Keratinocyte (primary cell): ENCODE results near the gene ACAP2.

Experiments used
- EZH2 ChIP-seq: IDR thresholded peaks from one replicate; pipeline ENCODE4 v1.6.1; 2012; ENCODE audit warnings: inconsistent platforms, mild to moderate bottlenecking, low read length, moderate library complexity
- TF ChIP-seq, protein P1 (sequence below), 3 experiments: IDR thresholded peaks in 1 of 3; conservative IDR thresholded peaks in 1 of 3; optimal IDR thresholded peaks in 1 of 3; 2 replicates in 2 of 3; 3 replicates in 1 of 3; pipeline versions ENCODE3 to v1.5.1; 2011; ENCODE audit warnings: low read length in 3 of 3, mild to moderate bottlenecking in 3 of 3, moderate library complexity in 2 of 3, control low read depth in 1 of 3, inconsistent platforms in 1 of 3; ENCODE audit not compliant: insufficient read depth in 2 of 3; ENCODE audit errors: extremely low read depth in 1 of 3

DNA sequence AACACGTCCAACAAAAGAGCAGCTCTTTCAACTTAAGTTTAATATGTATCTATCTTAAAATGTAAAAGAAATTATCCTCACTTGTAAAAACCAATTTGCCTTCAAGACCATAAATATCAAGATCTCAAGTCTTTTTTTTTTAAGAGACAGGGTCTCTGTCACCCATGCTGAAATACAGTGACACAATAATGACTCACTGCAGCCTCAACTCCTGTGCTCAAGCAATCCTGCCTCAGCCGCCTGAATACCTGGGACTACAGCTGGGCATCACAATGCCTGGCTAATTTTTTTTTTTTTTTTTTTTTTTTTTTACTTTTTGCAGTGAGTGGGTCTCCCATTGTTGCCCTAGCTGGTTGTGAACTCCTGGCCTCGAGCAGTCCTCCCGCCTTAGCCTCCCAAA is 26.0 kb downstream of the ACAP2 start:
- TF ChIP-seq EZH2 = no peak
- TF ChIP-seq, protein P1, sequence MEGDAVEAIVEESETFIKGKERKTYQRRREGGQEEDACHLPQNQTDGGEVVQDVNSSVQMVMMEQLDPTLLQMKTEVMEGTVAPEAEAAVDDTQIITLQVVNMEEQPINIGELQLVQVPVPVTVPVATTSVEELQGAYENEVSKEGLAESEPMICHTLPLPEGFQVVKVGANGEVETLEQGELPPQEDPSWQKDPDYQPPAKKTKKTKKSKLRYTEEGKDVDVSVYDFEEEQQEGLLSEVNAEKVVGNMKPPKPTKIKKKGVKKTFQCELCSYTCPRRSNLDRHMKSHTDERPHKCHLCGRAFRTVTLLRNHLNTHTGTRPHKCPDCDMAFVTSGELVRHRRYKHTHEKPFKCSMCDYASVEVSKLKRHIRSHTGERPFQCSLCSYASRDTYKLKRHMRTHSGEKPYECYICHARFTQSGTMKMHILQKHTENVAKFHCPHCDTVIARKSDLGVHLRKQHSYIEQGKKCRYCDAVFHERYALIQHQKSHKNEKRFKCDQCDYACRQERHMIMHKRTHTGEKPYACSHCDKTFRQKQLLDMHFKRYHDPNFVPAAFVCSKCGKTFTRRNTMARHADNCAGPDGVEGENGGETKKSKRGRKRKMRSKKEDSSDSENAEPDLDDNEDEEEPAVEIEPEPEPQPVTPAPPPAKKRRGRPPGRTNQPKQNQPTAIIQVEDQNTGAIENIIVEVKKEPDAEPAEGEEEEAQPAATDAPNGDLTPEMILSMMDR (optimal IDR thresholded peaks at IDR 0.05 in 1 of 3, IDR thresholded peaks at IDR 0.05 in 1 of 3, conservative IDR thresholded peaks at IDR 0.05 in 1 of 3; ENCODE audit: extremely low read depth in 1 of 3, insufficient read depth in 2 of 3, low read length in 3 of 3) = no peak
